Measurements from ENCODE around the gene ZCCHC2.

Gene ZCCHC2

DNA sequence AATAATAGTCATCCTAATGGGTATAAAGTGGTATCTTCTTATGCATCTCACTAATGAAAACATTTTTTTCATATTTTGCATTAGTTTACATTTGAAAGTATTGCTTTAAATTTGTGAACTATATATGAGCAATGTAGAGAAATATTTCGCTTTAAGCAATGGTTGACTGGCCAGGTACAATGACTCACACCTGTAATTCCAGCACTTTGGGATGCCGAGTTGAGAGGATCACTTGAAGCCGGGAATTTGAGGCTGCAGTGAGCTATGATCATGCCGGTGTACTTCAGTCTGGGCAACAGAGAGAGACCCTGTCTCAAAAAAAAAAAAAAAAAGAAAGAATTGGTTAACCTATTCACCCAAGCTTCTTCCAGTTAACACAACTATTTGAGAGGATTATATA, 15.1 kb downstream of the ZCCHC2 start:
- H3K9me3 Mint-ChIP-seq, result no peaks in the 10 kb centered on the region
- no peaks in the 10 kb centered on the region for H3K27me3 Mint-ChIP-seq (ENCODE audit: low read depth)
- DNase-seq (ENCODE audit: low spot score), result no peak
- peaks cover 34% of the 10 kb centered on the region for H3K4me1 Mint-ChIP-seq (ENCODE audit: low read depth)
- H3K36me3 Mint-ChIP-seq (ENCODE audit: low read depth), result peaks cover 33% of the 10 kb centered on the region
- H3K4me3 Mint-ChIP-seq, result no peak overlapping the region
- no peak overlapping the region for H3K27ac Mint-ChIP-seq

DNA sequence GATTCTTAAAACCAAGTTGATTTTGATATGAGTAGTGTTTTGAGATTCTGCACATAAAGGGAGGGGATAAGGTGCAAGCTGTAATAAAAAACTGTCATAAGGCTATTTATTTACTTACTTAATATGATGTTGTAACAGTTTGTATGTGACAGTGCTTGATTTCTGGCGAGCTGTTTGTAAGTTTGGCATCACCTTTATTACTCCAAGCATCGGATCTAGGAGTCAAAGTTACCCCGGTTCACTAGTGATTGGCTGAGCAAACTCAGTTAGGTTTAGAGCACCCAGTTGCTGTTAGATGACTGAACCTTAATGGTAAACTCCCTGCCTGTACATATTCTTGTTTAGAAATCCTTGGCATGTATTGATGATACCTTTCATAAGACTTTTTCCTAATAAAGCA, 16.1 kb downstream of the ZCCHC2 start:
- no peak overlapping the region for H3K27ac Mint-ChIP-seq
- peaks cover 34% of the 10 kb centered on the region for H3K4me1 Mint-ChIP-seq (ENCODE audit: low read depth)
- H3K27me3 Mint-ChIP-seq (ENCODE audit: low read depth), result no peaks in the 10 kb centered on the region
- no peak overlapping the region for H3K4me3 Mint-ChIP-seq
- DNase-seq (ENCODE audit: low spot score), result no peak
- H3K9me3 Mint-ChIP-seq, result no peaks in the 10 kb centered on the region
- peaks cover 41% of the 10 kb centered on the region for H3K36me3 Mint-ChIP-seq (ENCODE audit: low read depth)

DNA sequence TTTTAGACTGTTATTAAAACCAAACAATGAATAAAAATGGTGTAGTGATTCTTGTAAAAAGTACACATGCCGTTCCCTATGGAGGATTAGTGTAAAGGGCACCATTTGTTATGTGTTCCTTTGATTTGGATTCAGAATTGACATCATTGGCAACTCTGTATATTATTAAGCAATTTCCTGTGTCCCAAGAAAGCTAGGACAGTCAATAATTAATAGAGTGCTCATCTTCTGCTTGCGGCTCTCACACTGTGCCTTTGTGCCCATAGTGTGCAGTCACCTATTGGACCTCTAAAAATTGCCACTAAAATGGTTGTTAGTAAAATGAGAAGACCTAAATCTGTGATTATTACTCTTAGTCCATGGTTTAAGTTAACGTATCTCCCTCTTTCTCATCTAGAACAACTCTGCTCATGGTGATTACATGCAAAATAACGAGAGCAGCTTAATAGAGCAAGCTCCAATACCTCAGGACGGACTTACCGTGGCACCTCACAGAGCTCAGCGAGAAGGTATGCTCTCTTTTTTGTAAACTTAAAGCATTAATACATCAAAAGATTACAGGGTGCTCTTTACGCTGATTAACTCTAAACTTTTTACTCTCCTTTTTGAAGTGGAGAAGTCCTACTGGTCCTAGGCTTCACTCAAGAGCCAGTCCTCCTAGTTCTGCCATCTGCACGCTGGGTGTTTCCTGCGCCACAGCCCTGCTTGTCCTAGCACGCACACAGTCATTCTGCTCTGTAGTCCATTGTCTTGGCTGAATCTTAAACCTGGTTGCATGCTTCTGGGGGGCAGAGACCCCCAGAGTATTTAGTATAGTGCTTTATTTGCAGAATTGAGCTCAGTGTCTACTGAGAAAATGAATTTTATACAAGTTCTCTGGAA, 16.7 kb downstream of the ZCCHC2 start:
- no peak overlapping the region for H3K4me3 Mint-ChIP-seq
- no peaks in the 10 kb centered on the region for H3K9me3 Mint-ChIP-seq
- DNase-seq (ENCODE audit: low spot score), result no peak
- H3K4me1 Mint-ChIP-seq (ENCODE audit: low read depth), result peaks cover 30% of the 10 kb centered on the region
- H3K27me3 Mint-ChIP-seq (ENCODE audit: low read depth), result no peaks in the 10 kb centered on the region
- H3K27ac Mint-ChIP-seq, result no peak overlapping the region
- peaks cover 44% of the 10 kb centered on the region for H3K36me3 Mint-ChIP-seq (ENCODE audit: low read depth)

DNA sequence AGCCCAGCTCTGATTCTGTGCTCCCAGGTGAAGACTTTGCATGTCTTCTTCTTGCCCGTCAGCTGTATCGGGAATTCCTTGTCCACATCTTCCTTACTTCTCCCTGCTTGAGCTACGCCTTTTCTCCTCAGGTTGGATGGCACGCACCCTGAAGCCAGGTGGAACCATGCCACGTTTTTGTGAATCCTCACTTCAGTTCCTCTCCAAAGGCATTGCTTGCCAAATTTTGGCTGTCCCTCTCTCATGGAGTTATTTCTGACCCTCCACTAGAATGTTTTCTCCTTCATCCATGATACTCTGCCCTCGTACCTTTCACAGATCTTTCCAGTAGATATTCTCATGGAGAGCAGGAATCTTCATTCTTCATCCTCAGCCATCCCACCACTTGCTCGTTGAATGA, 20.2 kb downstream of the ZCCHC2 start:
- no peak overlapping the region for H3K27ac Mint-ChIP-seq
- no peaks in the 10 kb centered on the region for H3K9me3 Mint-ChIP-seq
- DNase-seq (ENCODE audit: low spot score), result no peak
- peaks cover 41% of the 10 kb centered on the region for H3K36me3 Mint-ChIP-seq (ENCODE audit: low read depth)
- no peaks in the 10 kb centered on the region for H3K27me3 Mint-ChIP-seq (ENCODE audit: low read depth)
- H3K4me3 Mint-ChIP-seq, result no peak overlapping the region
- H3K4me1 Mint-ChIP-seq (ENCODE audit: low read depth), result peaks cover 8% of the 10 kb centered on the region

DNA sequence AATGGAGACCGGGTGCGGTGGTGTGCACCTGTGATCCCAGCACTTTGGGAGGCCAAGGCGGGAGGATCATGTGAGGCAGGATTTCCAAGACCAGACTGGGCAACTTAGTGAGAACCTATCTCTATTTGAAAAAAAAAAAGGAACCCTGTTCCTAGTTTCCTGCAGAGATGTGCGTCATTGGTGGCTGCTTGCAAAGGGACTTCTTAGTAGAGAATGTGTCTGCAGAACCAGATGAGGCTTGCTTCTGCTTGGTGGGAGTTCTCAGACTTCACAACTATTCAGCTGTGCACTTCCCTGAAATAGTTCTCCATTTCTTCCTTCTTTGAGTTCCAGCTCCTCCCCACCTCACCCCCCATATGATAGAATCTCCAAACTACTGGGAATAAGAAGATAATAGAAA, 22.3 kb downstream of the ZCCHC2 start:
- H3K9me3 Mint-ChIP-seq, result no peaks in the 10 kb centered on the region
- no peak for DNase-seq (ENCODE audit: low spot score)
- H3K36me3 Mint-ChIP-seq (ENCODE audit: low read depth), result peaks cover 43% of the 10 kb centered on the region
- H3K27ac Mint-ChIP-seq, result no peak overlapping the region
- peaks cover 4% of the 10 kb centered on the region for H3K4me1 Mint-ChIP-seq (ENCODE audit: low read depth)
- H3K4me3 Mint-ChIP-seq, result no peak overlapping the region
- H3K27me3 Mint-ChIP-seq (ENCODE audit: low read depth), result no peaks in the 10 kb centered on the region

DNA sequence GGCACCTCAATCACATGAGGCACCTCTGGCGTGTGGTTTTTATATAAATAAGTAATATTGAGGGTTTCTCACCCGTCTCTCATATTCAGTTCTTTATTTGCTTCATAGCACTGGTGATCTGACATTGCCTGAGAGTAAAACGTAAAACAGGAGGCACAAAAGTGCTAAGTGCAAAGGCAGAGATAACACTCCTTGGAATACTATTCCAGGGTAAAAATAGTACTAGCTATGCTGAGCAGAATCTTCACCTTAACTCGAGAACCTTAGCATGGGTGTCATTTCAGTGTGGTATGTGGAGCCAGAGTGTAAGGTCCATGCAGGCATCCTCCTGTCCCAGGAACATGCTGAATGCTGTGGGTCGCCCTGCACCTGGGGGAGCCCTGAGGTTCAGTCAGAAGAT, 26.9 kb downstream of the ZCCHC2 start:
- Mint-ChIP-seq H3K4me1 (ENCODE audit: low read depth) (peaks cover 10% of the 10 kb centered on the region), H3K27ac (no peak overlapping the region), H3K36me3 (ENCODE audit: low read depth) (peaks cover 49% of the 10 kb centered on the region), H3K4me3 (no peak overlapping the region), H3K27me3 (ENCODE audit: low read depth) (no peaks in the 10 kb centered on the region), H3K9me3 (no peaks in the 10 kb centered on the region)
- DNase-seq (ENCODE audit: low spot score), result no peak

DNA sequence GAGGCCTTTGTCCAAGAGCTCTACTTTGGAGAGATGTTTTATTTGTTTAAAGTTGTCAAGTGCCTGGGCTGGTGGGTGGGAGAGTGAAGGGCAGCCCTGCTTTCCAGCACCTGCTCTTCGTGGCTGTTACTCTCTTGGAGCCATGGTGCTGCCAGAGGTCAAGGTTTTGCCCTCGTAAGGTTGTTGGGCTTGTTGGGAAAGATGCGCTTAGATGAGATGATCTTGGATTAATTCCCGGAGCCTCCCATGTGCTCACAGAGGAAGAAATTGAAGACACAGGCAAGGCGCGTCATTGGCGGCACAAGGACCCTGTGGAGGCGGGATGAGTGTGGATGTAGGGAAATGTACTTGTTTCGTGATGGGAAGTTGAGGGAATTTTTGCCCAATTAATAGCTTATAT, 27.9 kb downstream of the ZCCHC2 start:
- Mint-ChIP-seq H3K27me3 (ENCODE audit: low read depth) (no peaks in the 10 kb centered on the region), H3K36me3 (ENCODE audit: low read depth) (peaks cover 48% of the 10 kb centered on the region), H3K4me3 (no peak overlapping the region), H3K9me3 (no peaks in the 10 kb centered on the region), H3K4me1 (ENCODE audit: low read depth) (peaks cover 12% of the 10 kb centered on the region), H3K27ac (no peak overlapping the region)
- DNase-seq (ENCODE audit: low spot score), result no peak

DNA sequence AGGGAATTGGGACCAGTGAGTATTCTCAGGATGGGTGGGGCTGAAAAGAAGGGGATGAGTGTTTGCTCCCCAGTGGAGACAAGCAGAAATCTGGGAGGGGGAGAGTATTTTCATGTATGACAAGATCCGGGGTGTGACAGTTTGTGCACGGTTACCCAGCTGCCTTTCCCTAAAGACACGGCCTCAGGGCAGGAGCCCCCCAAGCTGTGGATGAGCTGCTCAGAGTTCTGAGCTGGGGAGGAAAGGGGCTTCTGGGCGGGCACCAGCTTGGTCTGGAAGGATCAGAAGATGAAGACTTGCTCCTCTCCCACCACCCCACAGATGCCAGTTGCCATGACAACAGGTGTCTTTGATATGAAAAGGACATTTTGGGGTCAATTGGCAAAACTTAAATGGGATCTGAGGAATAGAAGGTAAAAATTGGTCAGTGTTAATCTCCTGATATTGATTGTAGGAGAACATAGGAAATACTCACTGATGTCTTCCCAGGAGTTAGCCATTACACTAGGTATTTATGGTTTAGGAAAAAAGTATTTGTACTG, 29.2 kb downstream of the ZCCHC2 start:
- Mint-ChIP-seq H3K27me3 (ENCODE audit: low read depth) (no peaks in the 10 kb centered on the region), H3K27ac (no peak overlapping the region), H3K9me3 (no peaks in the 10 kb centered on the region), H3K36me3 (ENCODE audit: low read depth) (peaks cover 50% of the 10 kb centered on the region), H3K4me1 (ENCODE audit: low read depth) (peaks cover 12% of the 10 kb centered on the region), H3K4me3 (no peak overlapping the region)
- no peak for DNase-seq (ENCODE audit: low spot score)

DNA sequence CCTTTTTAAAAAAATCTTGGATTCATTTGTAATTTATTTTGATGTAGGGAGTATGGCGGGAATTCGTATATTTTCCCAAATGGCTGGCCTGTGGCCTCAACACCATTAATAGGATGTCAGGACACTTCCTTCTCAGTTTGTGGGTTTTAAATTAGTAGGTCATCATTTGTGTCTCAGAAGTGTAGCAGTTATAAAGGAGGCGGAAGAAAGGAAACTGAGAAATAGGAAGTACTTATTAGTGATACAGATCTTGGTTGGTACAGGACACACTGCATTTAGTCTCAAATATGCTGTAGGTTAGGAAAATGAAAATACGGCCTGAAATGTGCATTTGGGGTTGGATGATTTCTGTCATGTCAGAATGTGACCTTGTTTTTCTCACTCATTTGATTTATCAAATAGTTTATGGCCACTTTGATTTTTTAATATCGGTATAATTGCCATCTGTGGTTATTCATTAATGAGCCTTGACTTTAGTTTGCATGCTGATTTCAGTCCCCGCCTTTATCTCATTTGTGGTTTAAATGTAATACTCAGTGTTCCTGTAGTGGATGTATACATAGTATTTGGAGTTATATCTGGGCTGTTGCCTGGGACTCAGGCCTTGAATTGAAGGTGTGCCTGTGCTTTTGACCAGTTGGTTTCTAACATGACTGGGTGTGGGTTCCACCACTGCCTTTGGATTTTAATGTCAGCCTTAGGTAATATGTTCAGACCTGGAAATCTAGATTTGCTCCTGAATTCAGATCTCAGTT, 31.4 kb downstream of the ZCCHC2 start:
- DNase-seq (ENCODE audit: low spot score), result no peak
- no peak overlapping the region for H3K27ac Mint-ChIP-seq
- no peaks in the 10 kb centered on the region for H3K9me3 Mint-ChIP-seq
- H3K4me1 Mint-ChIP-seq (ENCODE audit: low read depth), result peaks cover 12% of the 10 kb centered on the region
- H3K27me3 Mint-ChIP-seq (ENCODE audit: low read depth), result no peaks in the 10 kb centered on the region
- peaks cover 68% of the 10 kb centered on the region for H3K36me3 Mint-ChIP-seq (ENCODE audit: low read depth)
- no peak overlapping the region for H3K4me3 Mint-ChIP-seq

DNA sequence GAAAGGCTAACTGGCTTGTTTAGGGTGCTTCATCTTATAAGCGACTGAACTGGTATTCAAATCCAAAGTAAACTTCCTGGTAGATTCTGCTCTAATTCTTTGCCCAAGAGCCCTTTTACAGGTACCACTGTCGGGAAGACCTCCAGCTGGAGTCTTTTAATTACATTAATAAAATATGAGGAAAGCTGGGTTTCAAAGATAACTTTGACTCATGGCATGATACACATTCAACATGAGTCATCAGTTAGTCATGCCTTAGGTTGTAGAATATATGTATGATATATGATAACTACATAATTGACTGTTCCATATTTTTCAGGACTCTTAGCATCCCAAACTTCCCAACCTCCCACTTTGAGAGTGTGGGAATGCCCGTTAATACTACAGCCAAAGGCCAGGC, 32.3 kb downstream of the ZCCHC2 start:
- no peak overlapping the region for H3K27ac Mint-ChIP-seq
- peaks cover 68% of the 10 kb centered on the region for H3K36me3 Mint-ChIP-seq (ENCODE audit: low read depth)
- H3K9me3 Mint-ChIP-seq, result no peaks in the 10 kb centered on the region
- peaks cover 15% of the 10 kb centered on the region for H3K4me1 Mint-ChIP-seq (ENCODE audit: low read depth)
- no peak overlapping the region for H3K4me3 Mint-ChIP-seq
- no peaks in the 10 kb centered on the region for H3K27me3 Mint-ChIP-seq (ENCODE audit: low read depth)
- DNase-seq (ENCODE audit: low spot score), result no peak

DNA sequence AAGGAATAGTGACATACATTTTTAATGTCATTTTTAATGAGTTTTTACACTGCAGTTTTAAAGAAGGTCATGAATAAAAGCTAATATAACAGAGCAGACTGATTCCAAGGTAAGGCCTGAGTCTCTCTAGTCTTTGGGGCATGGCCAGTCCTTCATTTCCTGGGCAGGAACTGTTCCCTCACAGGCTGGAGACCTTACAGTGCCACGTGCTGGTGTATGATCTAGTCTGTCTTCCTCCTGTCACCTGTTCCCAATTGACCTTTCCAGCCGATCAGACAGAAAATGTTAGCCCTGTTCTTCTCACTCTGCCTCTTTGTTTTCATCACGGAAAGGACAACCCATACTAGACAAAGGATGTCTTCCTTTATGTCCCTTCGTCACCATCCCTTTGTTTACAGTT, 33.6 kb downstream of the ZCCHC2 start:
- Mint-ChIP-seq H3K27me3 (ENCODE audit: low read depth) (no peaks in the 10 kb centered on the region), H3K27ac (no peak overlapping the region)

DNA sequence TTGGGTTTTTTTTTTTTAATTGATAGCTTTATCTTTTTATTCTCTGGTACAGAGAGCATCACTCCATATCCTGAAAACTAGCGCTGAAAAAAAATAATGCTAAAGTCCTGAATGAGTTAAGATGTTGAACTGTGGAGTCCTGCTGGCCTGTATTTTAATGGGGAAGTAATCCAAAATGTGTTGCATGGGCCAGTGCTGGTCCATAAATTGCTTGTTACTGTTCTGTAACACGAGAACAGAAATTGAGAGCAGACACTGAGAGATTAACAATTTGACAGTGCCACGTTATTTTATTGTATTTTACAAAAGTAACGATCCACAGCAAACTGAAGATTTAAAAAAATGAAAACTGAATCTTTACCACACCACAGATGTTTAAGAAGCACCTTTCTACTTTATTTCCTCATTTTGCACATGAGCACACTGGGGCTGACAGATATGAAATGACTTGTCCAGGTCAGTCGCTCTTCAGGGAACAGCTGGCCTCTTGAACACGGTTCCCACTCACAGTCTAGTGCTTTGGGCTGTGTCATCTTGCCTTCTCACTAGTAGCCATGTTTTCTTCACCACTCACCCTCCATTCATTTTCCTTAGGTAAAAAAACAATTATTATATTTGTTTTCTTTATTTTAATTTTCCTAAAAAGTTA, 35.3 kb downstream of the ZCCHC2 start:
- DNase-seq (ENCODE audit: low spot score), result no peak
- no peaks in the 10 kb centered on the region for H3K27me3 Mint-ChIP-seq (ENCODE audit: low read depth)
- H3K4me3 Mint-ChIP-seq, result no peak overlapping the region

More for the DNA sequence above, 33.6 kb downstream of the ZCCHC2 start:
- DNase-seq (ENCODE audit: low spot score), result no peak
- Mint-ChIP-seq H3K36me3 (ENCODE audit: low read depth) (peaks cover 66% of the 10 kb centered on the region), H3K4me3 (no peak overlapping the region), H3K9me3 (no peaks in the 10 kb centered on the region), H3K4me1 (ENCODE audit: low read depth) (peaks cover 18% of the 10 kb centered on the region)

DNA sequence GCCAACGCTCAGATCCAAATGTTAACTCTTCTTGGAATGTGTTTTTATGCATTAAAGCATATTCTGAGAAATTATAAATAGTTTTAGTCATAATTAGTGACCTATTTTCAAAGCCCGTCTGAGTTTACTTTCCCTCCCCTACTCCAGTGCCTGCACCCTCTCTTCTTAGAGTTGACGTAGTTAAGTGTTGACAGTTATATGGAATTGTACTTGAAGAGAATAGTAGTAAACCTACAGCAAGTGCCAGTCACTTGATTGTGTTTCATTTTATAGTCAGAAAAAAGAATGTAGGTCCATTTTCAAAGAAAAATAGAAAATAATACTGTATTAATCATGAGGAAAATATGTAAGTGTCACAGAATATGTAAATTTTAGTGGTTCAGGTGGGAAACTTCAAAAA, 41.2 kb downstream of the ZCCHC2 start:
- H3K27me3 Mint-ChIP-seq (ENCODE audit: low read depth), result no peaks in the 10 kb centered on the region
- peaks cover 72% of the 10 kb centered on the region for H3K36me3 Mint-ChIP-seq (ENCODE audit: low read depth)
- H3K27ac Mint-ChIP-seq, result no peak overlapping the region

More for the DNA sequence above, 35.3 kb downstream of the ZCCHC2 start:
- H3K27ac Mint-ChIP-seq, result no peak overlapping the region
- no peaks in the 10 kb centered on the region for H3K9me3 Mint-ChIP-seq
- peaks cover 18% of the 10 kb centered on the region for H3K4me1 Mint-ChIP-seq (ENCODE audit: low read depth)
- H3K36me3 Mint-ChIP-seq (ENCODE audit: low read depth), result peaks cover 67% of the 10 kb centered on the region

DNA sequence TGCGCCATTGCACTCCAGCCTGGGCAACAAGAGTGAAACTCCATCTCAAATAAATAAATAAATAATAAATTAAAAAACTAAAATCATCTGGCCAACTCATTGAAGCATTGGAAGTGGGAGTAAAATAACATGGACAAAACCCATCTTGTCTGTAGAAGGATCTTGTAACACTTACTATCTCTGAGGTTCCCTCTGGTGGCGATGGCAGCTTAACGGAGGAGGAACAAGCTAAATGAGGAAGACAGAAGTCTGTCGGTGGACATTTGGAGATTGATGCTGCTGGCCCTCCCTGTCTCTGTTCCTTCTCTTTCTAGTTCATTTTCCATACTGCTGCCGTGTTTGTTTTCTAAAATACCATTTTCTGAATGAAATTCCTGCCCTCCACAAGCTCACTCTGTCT, 43.4 kb downstream of the ZCCHC2 start:
- H3K4me1 Mint-ChIP-seq (ENCODE audit: low read depth), result peaks cover 2% of the 10 kb centered on the region
- no peaks in the 10 kb centered on the region for H3K9me3 Mint-ChIP-seq
- H3K27ac Mint-ChIP-seq, result no peak overlapping the region
- DNase-seq (ENCODE audit: low spot score), result no peak
- H3K36me3 Mint-ChIP-seq (ENCODE audit: low read depth), result peaks cover 78% of the 10 kb centered on the region
- H3K27me3 Mint-ChIP-seq (ENCODE audit: low read depth), result no peaks in the 10 kb centered on the region
- no peak overlapping the region for H3K4me3 Mint-ChIP-seq

More for the DNA sequence above, 41.2 kb downstream of the ZCCHC2 start:
- peaks cover 6% of the 10 kb centered on the region for H3K4me1 Mint-ChIP-seq (ENCODE audit: low read depth)
- H3K9me3 Mint-ChIP-seq, result no peaks in the 10 kb centered on the region
- DNase-seq (ENCODE audit: low spot score), result no peak
- H3K4me3 Mint-ChIP-seq, result no peak overlapping the region

Measured in T-helper 2 cell treated with Interferon-gamma antibody and Interleukin-4, amounts not matched to agents 5 μg/mL and 100 μg/mL, for 36 hours (primary cell).